Dedifferentiated amniotic fluid mesenchymal stem cell (primary cell): ENCODE data around the gene DYSF.

Source experiments
- DNase-seq: peaks from one replicate; pipeline ENCODE4 v3.0.0-alpha.2; 2016; ENCODE audit errors: extremely low spot score

Gene DYSF

GRCh38 chr2:71725836-71726235 lies 272.5 kb downstream of the DYSF start:
- DNase-seq = no peak

DNA sequence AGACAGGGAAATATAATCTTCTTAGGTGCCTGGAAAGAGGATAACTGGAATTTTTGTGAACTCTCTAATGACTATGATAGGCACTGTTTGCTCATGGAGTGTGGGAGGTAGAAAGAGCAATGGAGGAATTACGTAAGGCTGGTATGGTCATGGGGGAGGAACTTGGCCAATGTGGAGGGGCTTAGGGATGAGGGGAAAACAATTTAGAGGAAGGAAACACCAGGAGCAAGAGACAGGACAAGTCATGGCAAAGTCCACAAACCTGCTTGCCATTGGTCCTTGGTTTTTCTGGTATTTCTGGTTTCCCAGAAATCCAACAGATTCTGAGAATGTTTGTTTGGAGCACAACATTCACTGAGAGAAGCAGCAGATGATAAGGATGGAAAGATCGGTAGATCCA lies 274.2 kb downstream of the DYSF start:
- no peak for DNase-seq

- no peak for DNase-seq
Measured at GRCh38 chr2:71728036-71728435, 274.7 kb downstream of the DYSF start.

- DNase-seq = no peak
Measured at GRCh38 chr2:71730785-71731383, 277.5 kb downstream of the DYSF start.

- no peak for DNase-seq
Measured at GRCh38 chr2:71734620-71735019, 281.3 kb downstream of the DYSF start.

GRCh38 chr2:71735676-71736075 lies 282.3 kb downstream of the DYSF start:
- DNase-seq = no peak
